GM19468 (cell line): Measurements from ENCODE around the gene OSBPL9.
"Not testable (repeated sequence)": the region's sequence is repeated elsewhere in the genome, so short reads cannot be mapped to it uniquely, and the experiment has no call there.

ENCODE experiments used
- ATAC-seq: cut with Tn5 transposase; IDR thresholded peaks from one replicate; pipeline ENCODE4 v1.9.1; 2021; ENCODE audit warnings: mild to moderate bottlenecking, moderate library complexity, moderate number of reproducible peaks; ENCODE audit not compliant: unreplicated experiment; ENCODE audit errors: extremely low read depth

Gene OSBPL9

GRCh38 chr1:51758310-51758709, 141.4 kb downstream of the OSBPL9 start:
- no peak for ATAC-seq

GRCh38 chr1:51760872-51761271, 144.0 kb downstream of the OSBPL9 start:
- ATAC-seq = no peak

GRCh38 chr1:51761351-51761750, 144.5 kb downstream of the OSBPL9 start:
- ATAC-seq = no peak

- no peak for ATAC-seq
These were observed 152.2 kb downstream of the OSBPL9 start for GRCh38 chr1:51768971-51769588.

- ATAC-seq = no peak
These were observed 159.5 kb downstream of the OSBPL9 start for GRCh38 chr1:51776408-51776807.

- ATAC-seq = no peak
These were observed 164.0 kb downstream of the OSBPL9 start for GRCh38 chr1:51780927-51781326.

- ATAC-seq = no peak
These were observed 168.1 kb downstream of the OSBPL9 start for GRCh38 chr1:51784997-51785421.

GRCh38 chr1:51788938-51789337, 172.0 kb downstream of the OSBPL9 start:
- ATAC-seq = no peak

- ATAC-seq = no peak
These were observed 172.4 kb downstream of the OSBPL9 start for GRCh38 chr1:51789342-51789741.

GRCh38 chr1:51790385-51790784, 173.5 kb downstream of the OSBPL9 start:
- ATAC-seq = no peak

GRCh38 chr1:51791888-51792287, 175.0 kb downstream of the OSBPL9 start:
- ATAC-seq = no peak

GRCh38 chr1:51792864-51793263, 176.0 kb downstream of the OSBPL9 start:
- ATAC-seq = no peak

- ATAC-seq = no peak
These were observed 177.4 kb downstream of the OSBPL9 start for GRCh38 chr1:51794260-51794659.

- ATAC-seq = no peak
These were observed 178.0 kb downstream of the OSBPL9 start for GRCh38 chr1:51794868-51795267.

- ATAC-seq = no peak
These were observed 182.5 kb downstream of the OSBPL9 start for GRCh38 chr1:51799372-51799771.

- ATAC-seq = no peak
These were observed 197.6 kb downstream of the OSBPL9 start for GRCh38 chr1:51814513-51814912.

- ATAC-seq = no peak
These were observed 201.6 kb downstream of the OSBPL9 start for GRCh38 chr1:51818487-51818886.

GRCh38 chr1:51819021-51819420, 202.1 kb downstream of the OSBPL9 start:
- ATAC-seq = not testable (repeated sequence)

- no peak for ATAC-seq
These were observed 202.9 kb downstream of the OSBPL9 start for GRCh38 chr1:51819810-51820209.

- no peak for ATAC-seq
These were observed 212.2 kb downstream of the OSBPL9 start for GRCh38 chr1:51829058-51829457.

- no peak for ATAC-seq
These were observed 216.8 kb downstream of the OSBPL9 start for GRCh38 chr1:51833700-51834099.

- ATAC-seq = no peak
These were observed 220.4 kb downstream of the OSBPL9 start for GRCh38 chr1:51837243-51837642.
